Measurements from ENCODE around the gene SLC6A6.

The SLC6A6 gene

DNA sequence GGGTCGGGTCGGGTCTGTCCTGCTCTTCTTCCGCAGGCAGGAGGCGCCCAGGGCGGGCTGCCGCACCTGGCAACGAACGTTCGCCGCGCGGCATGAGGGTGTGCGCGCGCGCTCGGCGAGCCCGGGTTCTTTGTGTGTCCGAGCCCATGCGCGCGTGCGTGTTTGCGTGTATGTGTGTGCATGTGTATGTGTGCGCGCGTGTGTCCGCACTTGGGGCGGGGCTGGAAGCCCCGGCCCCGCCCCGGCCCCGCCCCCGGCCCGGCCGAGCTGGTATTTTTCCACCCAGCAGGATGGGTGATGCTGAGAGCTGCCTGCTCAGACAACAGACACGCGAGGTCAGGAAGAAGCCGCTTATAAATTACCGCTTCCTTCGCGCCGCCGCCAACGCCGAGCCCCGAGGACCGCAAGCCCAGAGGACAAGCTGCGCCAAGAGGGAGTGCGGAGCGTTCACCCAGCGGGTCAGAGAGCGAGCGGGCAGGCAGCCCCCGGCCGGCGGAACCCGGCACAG lies at the start of gene SLC6A6:
Gene SLC6A6, plus strand, starts transcription at position 303 of the 508 bp plus-strand sequence. CDS start 41,029 bp downstream, outside the sequence.
- DNase-seq (ENCODE audit: low read depth): peak; percentile 83

DNA sequence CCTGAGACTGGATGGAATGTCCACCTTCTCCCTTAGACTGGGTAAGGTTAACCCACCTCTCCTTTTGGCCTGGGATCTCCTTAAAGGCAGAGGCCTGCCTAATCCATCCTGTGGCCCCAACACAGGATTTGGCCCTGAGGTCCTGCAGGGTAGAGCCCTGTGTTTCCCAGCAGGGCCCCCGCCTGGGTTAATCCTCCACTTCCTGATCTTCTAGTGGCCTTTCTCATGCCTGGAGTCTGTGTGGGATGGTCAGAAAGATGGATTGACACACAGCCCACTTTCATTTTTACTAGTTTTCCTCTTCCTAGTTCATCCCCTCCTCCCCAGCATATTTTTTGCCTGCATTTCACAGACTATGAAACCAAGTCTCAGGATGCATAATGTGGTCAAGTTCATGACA lies 48.9 kb upstream of the SLC6A6 start:
- no peak for DNase-seq (ENCODE audit: low read depth)

DNA sequence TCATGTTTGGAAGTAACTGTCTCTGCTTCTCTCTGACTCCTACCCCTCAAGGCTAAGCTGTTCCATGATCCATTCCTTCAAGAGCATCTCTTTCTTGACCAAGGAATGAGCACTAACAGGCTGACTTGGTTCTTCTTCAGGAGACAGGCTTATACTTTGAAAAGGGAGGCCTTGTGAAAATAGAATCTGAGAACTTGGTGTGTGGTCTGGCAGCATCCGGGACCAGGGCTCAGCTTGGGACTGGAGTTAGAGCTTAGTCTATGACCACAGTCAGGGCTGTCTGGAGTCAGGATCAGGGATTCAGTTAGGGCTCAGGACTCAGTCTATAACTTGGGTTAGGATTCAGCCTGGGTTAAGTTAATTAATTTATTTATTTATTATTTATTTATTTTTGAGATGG lies 44.9 kb upstream of the SLC6A6 start:
- DNase-seq (ENCODE audit: low read depth): no peak

DNA sequence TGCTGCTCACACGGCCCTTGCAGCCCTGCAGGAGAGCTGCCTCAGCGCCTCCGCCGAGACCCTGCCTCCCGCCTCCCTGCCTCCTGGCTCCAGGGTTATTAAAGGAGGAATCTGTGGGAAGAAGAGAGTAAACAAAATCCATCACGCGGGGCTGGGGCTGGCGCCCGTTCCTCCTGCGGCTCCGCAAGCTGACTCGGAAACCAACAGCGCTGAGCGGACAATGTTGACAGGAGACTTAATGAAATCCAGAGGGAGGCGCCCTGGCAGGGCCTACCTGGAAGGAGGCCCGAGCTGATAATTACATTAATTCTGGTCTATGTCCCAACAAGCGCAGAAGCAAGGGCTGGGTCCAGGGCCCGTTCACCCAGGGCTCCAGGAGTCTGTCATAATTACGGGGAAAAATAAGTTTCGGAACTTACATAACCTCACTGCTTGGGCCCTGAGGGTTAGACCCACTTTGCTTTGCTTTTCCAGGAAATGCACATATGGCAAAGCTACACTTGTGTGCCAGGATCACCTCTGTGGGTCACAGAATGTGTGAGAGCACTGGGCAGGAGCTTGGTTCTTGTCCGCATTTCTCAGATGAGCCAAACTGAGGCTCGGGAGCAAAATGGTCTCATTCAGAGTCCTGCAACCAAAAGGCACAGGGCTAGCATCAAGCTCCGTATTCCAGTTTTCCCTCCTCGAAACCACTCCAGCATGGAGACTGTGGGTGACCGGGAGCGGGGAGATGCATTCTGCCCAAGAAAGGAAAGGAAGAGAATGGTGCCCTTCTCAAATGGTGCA lies 43.8 kb upstream of the SLC6A6 start:
- no peak for DNase-seq (ENCODE audit: low read depth)

DNA sequence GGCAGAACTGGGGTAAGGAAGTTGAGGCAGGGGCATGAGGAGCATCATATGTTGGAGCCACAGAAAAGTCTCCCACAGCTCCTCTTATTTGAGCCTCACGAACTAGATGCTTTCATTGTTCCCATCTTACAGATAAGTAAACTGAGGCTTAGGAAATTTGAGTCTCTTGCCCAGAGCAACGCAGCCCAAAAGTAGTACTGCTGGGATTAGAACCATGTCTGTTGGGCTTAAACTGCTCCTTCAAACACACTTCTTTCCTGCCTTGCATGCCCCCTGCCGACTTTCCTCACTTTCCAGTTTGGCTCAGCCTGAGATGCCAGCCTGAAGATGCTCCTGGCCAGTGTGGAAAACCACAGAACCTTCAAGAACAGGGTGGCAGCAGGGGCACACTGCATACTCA lies 43.1 kb upstream of the SLC6A6 start:
- DNase-seq (ENCODE audit: low read depth): no peak

DNA sequence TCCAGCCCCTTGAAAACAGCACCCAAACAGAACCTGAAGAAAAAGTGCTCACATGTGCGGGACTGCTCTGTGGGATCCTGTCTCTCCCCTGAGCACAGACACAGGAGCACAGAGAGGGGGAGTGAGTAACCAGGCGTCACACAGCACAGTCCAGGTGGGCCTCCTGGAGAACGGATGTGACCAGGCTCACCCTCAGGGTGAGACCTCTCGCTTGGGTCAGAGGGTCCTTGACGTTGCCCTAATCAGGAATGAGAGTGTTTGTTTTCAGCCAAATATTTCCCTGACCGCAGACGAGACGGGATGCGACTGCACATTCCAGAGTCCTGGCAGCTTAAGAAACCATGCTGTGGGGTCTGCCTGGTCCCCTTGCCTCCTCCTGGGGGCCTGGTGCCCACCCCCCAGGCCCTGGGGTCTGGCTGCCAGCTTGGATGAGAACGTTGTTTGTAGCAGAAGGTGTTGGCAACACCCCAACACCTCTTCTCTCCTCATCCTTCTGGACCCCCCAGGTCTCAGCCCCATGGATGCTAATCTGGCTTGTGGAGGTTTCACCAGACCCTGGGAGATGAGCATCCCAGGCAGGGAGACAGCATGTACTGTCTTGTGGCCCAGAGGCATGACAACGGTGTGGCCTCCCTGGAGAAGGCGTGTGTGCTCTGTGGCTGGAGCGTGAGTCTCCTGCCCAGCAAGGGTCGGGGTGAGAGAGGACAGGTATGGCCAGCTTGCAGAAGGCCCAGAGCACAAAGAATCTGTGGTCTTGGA lies 42.1 kb upstream of the SLC6A6 start:
- no peak for DNase-seq (ENCODE audit: low read depth)

DNA sequence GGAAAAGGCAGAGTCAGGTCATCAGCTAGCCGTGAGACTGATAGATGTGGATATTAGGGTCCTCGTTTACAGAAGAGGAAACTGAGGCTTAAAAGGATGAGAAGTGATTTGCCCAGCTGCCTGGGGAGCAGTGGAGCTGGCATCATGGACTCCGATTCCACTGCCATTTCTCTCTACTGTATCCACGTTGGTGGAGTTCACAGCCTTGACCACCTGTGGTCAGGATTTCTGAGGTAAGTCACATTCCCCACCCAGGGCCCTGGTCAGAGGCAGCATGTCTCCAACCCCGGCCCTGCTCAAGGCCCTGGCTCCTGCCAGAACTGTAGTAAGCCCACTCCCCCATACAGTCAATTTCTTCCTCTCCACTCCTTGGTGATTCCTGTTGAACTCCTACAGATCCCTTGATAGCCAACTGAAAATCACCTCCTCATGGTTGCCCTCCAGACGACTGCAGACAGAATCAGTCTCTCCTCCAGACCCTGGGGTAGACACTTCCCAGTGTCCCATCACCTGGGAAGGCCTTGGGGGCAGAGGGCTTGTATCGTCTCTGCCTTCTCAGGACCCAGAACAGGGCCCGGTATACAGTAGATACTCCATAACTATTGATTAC lies 41.2 kb upstream of the SLC6A6 start:
- no peak for DNase-seq (ENCODE audit: low read depth)

DNA sequence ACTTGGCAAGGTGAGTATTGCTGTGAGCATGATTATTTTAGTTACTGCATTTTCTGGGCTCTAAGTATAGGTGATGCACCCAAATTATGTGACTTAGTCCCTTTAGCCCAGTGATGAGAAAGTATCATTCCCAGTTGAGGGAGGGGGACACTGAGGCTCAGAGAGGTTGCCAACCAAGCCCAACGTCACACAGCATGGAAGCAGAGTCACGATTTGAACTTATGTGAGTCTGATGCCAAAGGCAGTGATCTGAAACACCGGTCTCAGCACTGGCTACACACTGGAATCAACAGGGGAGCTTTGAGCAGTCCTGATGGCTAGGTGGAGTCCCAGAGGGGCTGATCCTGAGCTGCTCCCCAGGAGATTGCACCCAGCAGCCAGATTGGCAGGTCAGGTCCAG lies 39.5 kb upstream of the SLC6A6 start:
- no peak for DNase-seq (ENCODE audit: low read depth)

DNA sequence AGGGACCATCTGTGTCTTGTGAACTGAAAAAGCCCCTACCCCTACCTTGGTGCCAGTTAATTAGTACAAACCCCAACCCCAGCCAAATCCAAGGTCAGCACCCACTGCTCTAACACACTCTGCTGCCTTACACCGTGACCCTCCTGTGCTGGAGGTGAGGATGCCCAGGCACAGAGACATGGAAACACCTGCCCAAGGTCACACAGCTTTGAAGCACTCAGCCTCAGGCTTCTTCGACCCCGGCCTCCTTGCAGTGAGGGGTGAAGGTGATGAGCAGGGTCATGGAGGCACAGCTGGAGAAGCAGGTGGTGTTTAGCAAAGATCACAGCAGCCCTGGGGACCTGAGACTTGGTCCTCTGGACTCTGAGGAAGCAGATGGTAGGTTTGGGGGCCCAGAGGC lies 39.0 kb upstream of the SLC6A6 start:
- no peak for DNase-seq (ENCODE audit: low read depth)

DNA sequence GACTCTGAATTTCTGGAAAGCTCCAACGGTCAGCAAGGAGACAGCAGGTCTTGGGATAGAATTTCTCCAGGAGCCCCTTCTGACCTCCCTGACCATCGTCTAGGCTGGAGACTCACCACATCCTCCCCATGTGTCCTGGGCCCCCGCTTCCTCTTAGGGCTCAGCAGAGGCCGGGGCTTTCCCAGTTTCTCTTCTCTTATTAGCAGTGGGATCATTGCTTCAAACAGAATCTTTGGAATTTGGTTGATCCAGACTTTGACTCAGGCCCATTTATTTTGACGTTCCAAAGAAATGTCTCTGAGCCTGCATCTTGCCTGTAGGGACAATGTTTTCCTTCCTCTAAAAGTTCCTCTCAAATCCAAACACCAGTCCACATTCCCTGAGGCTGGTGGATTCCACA lies 38.4 kb upstream of the SLC6A6 start:
- no peak for DNase-seq (ENCODE audit: low read depth)

DNA sequence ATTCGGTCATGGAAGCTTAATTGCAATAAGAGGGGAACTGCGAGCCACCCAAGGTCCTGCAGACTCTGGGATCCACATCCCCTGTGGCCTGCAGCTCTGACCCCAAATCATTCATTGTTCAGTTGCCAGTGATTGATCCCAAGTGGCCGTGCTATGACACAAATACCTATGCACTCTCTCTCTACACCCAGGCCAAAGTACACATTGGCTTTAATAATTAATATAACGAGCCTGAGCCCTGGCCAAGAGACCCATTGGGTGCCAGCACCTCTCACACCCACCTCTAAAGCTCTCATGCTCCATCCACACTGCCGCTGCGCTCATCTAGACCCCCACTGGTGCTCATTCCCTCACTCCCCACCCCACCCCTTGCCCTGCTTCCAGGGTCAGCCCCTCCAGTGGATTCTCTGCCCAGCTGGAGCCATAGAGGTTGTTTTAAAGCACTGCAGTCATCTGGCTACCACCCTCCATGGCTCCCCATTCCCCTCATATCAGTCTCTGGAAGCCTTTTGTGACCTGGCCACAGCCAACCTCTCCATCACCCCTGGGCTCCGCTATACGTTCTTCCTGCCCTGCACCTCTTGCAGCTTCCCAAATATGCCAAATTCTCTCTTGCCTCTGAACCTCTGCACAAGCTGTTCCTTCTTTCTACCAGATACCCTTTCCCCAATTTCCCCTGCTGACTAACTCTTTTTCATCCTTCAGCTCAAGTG lies 37.7 kb upstream of the SLC6A6 start:
- no peak for DNase-seq (ENCODE audit: low read depth)

DNA sequence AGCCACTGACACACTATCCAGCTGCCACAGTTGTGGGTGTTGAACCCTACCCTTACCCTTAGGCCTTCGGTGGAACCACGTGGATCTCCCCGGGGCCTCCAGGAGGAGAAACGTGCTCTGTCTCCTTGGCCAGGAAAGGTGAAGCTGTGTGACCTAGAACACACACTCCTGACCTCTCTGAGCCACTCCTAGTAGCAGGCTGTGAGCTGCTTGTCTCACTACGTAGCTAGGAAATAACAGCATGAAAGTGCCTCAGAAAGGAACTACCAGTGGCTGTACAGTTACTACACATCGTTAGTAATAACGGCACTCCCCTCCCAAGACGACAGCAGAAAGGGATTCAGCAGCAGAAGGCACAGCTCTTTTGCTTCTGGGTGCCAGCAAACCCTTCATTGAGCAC lies 36.2 kb upstream of the SLC6A6 start:
- DNase-seq (ENCODE audit: low read depth): no peak

DNA sequence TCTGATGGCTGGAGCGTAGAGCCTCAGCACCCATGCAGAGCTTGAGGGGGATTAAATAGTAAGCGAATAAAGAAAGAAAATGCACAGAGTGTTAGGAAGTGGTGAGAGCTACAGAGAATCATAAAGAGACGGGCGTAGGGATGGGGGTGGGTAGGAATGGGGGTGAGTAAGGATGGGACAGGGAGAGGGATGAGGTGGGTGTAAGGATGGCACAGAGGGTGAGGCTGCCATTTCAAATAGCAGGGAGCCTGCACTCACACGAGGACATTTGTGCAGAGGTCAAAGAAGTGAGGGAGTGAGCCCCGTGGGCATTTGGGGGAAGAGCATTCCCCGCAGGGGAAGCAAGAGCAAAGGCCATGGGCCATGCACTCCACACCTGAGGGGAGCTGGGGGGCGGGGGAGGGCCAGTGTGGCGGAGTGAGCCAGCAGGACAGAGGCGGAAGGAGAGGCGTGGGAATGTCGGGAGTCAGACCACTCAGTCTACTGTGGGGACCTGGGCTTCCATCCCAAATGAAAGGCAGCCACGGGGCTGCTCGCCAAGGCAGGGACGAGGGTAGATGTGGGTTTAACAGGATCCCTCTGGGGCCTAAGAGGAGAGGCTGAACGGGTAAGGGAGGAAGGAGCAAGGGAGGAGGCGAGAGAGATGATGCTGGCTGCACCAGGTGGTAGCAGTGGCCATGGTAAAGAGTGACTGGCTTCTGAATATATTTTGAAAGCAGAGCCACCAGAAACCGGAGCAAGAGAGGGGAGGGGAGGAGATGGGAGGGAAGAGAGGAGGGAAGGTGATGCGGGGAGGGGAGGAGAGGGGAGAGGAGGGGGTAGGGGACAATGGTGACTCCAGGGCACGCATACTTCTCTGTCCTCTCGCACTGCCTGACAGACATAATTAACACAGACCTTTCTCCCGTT lies 35.2 kb upstream of the SLC6A6 start:
- no peak for DNase-seq (ENCODE audit: low read depth)

DNA sequence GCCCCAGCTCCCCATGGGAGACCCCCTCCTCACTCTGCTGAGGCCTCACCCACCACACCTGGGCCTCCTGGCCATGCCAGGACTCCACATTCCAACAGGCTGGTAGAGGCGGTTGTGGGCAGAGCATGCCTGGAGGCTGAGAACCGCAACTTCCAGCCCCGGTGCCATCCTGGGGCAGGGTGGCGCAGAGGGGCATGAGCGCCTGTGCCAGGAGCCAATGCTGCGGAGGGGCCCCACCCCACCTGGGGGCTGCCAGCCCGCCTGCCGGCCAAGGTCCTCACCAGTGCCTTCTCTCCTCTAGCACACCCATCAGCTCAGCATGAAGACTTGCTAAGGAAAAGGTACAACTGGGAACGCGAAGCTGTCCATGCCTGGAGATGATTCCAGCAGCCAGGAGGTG lies 34.3 kb upstream of the SLC6A6 start:
- DNase-seq (ENCODE audit: low read depth): no peak

DNA sequence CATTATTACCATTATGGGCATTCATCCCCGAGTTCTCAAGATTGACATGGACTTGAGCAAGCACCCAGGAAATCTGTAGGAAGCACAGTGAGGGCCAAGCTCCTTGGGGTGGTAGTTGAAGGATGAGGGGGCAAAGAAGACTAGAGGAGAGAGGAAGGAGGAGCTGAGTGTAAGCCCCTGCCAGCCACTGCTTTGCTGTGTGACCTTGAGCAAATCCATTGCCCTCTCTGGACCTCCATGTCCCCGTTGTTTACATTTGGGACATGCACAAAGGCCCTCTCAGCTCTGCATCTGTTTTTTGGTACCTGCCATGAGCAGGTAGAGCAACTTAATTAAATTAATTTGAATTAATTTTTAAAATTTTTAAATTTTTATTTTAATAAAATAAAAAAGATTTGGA lies 33.5 kb upstream of the SLC6A6 start:
- DNase-seq (ENCODE audit: low read depth): no peak

DNA sequence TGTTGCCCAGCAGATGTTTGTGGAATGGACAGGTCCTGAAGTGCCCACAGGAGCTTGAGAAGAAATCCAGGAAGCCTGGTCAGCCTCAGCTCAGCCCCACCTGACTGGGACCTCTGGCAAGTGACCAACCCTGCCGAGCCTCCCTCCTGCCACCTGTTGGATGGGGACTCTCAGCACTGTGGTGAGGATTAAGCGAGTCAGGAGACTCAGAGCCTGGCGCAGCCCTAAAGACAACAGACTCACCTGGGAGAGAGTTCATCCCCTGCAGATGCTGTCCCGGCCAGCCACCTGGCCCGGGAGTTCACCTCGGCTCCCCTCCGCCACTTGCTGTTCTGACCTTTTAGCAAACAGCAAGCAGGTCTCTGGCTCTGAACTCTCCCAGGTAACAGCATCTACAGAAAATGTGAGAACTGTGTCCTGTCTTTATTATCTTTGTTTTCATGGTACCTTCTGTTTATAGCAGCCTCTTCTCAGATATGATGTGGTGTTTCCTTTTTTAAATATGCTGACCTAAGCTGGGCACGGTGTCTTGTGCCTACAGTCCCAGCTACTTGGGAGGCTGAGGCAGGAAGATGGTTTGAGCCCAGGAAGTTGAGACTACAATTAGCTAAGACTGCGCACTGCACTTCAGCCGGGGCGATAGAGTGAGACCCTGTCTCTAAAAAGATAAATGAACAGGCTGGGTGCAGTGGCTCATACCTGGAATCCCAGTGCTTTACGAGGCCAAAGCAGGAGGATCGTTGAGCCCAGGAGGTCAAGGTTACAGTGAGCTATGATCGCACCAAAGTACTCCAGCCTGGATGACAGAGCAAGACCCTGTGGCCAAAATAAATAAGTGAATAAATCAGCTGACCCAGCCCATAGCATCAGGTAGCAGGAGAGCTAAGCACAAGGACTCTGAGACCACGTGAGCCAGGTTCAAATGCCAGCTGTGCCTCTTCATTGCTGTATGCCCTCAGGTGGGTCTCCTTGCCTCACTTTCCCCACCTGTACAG lies 32.4 kb upstream of the SLC6A6 start:
- DNase-seq (ENCODE audit: low read depth): no peak

DNA sequence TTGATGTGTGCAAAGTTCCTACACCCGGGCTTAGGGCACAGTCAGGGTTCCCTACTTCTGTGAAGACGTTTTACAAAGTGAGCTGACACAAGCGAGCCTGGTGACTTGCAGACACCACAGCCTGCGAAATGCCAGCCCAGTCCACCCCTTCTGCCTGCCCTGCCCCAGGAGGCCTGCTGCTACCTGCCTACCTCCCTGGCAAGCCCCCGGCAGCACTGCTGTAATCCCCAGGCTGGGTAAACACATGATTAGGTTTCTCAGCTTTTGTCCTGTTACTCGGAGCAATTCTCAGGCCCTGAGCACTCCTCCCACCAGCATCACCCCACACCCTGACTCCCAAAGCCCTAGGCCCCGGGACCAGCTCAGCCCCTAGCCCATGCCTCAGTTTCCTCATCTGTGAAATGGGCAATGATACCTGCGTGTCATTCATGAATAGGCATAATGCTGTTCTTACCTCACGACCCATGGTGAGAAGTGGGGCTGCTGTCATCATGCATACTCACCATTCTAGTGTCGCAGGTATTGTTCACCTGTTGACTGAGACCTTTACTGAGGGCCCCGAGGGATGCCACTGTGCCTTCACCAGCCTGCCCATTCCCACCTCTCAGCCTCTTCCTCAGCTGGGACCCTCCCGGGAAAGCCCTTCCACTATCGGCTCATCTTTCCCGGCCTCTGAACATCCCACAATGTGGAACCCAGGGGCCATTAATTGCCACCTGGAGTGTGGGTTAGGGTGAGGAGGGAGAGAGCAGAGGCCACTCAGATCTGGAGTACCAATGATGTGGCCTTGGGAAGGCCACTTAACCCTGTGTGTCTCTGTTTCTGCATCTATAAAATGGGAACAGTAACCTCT lies 31.5 kb upstream of the SLC6A6 start:
- no peak for DNase-seq (ENCODE audit: low read depth)

DNA sequence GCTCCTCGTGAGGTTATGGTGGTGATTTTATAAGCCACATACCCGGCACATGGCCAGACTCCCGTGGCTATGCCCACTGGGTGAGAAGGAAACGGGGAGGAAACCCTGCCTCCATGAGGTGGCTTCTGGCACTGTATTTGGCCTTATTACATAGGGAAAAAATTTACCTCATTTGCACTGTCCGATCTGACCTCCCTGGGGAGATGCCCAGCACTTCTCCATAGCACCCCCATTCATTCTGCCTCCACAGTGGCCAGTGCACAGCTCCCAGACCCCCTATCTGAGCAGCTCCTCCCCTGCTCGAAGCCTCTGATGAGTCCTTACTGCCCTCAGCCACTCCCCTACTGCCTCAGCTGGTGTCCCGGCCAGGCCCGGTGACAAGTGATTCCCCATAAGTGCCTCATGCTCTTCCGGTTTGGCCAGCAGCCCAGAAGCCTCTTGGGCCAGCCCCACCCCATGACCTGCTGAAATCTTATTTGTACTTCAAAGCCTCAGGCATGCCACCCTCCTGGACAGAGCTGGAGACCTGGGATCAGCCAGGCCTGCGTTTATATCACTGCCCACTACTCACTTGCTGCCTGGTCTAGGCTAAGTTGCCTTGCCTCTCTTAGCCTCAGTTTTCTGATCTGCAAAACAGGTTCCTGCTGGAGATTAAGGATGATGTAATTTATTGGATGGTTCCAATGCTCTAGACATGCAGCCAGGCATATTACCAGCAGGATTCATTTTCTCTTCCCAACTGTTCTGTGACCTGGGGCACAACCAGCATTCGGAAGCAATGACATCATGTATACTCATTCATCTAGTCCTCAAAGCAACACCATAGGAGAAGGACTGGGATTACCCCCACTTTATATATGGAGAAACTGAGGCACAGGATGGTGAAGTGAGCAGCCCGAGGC lies 30.6 kb upstream of the SLC6A6 start:
- no peak for DNase-seq (ENCODE audit: low read depth)
